ENCODE measurements around the gene FNTB. TPM values are rescaled to one million over a fixed set of nuclear protein-coding genes. Genes with fewer than 3 reads are reported as not detected.

The FNTB gene
- polyA plus RNA-seq, 3 donors: 12.3 to 14.2 (median 14.1) TPM

DNA sequence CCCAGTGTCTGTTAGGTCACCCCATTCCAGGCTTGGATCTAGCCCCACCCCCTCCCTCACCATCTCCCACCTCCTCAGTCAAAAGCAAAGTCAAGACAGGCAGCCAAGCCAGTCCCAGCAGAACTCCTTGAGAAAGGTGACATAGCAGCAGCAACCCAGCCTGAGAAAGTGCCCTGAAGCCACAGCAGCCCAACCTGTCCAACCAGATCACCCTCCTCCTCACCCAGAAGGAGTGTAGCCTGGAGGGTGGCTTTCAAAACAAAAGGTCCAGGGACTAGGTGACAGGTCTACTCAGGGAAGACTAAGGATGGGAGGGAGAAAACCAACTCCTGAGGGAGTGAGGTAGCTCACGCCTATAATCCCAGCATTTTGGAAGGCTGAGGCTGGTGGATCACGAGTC, 19.7 kb upstream of the FNTB start:
- Histone ChIP-seq H3K4me2 (replicated peaks; ENCODE audit: extremely low read depth, low read length, poor library complexity, severe bottlenecking) (no peak overlapping the region), H3K9me3 (replicated peaks in 1 of 2; ENCODE audit: control insufficient read depth in 1 of 2, insufficient read depth in 1 of 2, low read length in 2 of 2) (peaks cover 0 to 8% of the 10 kb centered on the region in 2 donors), H3K4me1 (ENCODE audit: control insufficient read depth in 1 of 2, insufficient read depth in 2 of 2, low read length in 2 of 2) (peaks cover 5 to 6% of the 10 kb centered on the region in 2 donors), H3K9ac (ENCODE audit: insufficient read depth, low read length, poor library complexity, severe bottlenecking) (no peak overlapping the region), H3K4me3 (replicated peaks in 1 of 3; ENCODE audit: low read depth in 2 of 3, low read length in 3 of 3) (no peak overlapping the region), H3K27me3 (ENCODE audit: control insufficient read depth in 2 of 2, insufficient read depth in 2 of 2, low read length in 2 of 2) (peaks cover 18 to 22% of the 10 kb centered on the region in 2 donors), H4K20me1 (ENCODE audit: insufficient read depth, low read length) (no peaks in the 10 kb centered on the region), H2AFZ (ENCODE audit: insufficient read depth, low read depth, low read length, poor library complexity, severe bottlenecking) (no peak overlapping the region), H3K36me3 (replicated peaks in 1 of 2; ENCODE audit: control insufficient read depth in 1 of 2, insufficient read depth in 2 of 2, low read length in 2 of 2) (no peaks in the 10 kb centered on the region), H3K79me2 (ENCODE audit: insufficient read depth, low read length) (no peaks in the 10 kb centered on the region), H3K27ac (ENCODE audit: low read depth in 1 of 2, low read length in 2 of 2) (no peak overlapping the region)
- intact Hi-C loops (cut with micrococcal nuclease): no loop called here
- Mint-ChIP-seq H3K27ac (no peak overlapping the region), H3K9me3 (peaks cover 0 to 7% (median 0%) of the 10 kb centered on the region in 7 donors), H3K4me3 (no peak overlapping the region), H3K27me3 (ENCODE audit: low read depth in 3 of 3) (peaks cover 19 to 24% (median 23%) of the 10 kb centered on the region in 3 donors), H3K4me1 (peaks cover 9% of the 10 kb centered on the region), H3K36me3 (peaks cover 0 to 2% of the 10 kb centered on the region in 2 donors)
- DNase-seq: no peak
- TF ChIP-seq CTCF (IDR thresholded peaks at IDR 0.05): no peak
- no CpG with 5 or more reads among the region's 2 CpGs for WGBS (ENCODE audit: insufficient coverage)

- DNase-seq: no peak
- no peak overlapping the region for H3K27ac ChIP-seq (ENCODE audit: low read depth in 1 of 2, low read length in 2 of 2)
- no peaks in the 10 kb centered on the region for H4K20me1 ChIP-seq (ENCODE audit: insufficient read depth, low read length)
- H3K79me2 ChIP-seq (ENCODE audit: insufficient read depth, low read length): no peaks in the 10 kb centered on the region
- peaks cover 0 to 8% of the 10 kb centered on the region in 2 donors for H3K9me3 ChIP-seq (replicated peaks in 1 of 2; ENCODE audit: control insufficient read depth in 1 of 2, insufficient read depth in 1 of 2, low read length in 2 of 2)
- peaks cover 27 to 33% (median 32%) of the 10 kb centered on the region in 3 donors for H3K27me3 Mint-ChIP-seq (ENCODE audit: low read depth in 3 of 3)
- H3K27me3 ChIP-seq (ENCODE audit: control insufficient read depth in 2 of 2, insufficient read depth in 2 of 2, low read length in 2 of 2): peaks cover 26 to 32% of the 10 kb centered on the region in 2 donors
- H3K27ac Mint-ChIP-seq: no peak overlapping the region
- 95% methylated on average over 7 of the region's 7 CpGs for WGBS (ENCODE audit: insufficient coverage)
- no peak overlapping the region for H3K4me2 ChIP-seq (replicated peaks; ENCODE audit: extremely low read depth, low read length, poor library complexity, severe bottlenecking)
- H3K4me1 Mint-ChIP-seq: peaks cover 12% of the 10 kb centered on the region
- no peak overlapping the region for H3K9ac ChIP-seq (ENCODE audit: insufficient read depth, low read length, poor library complexity, severe bottlenecking)
- TF ChIP-seq CTCF (IDR thresholded peaks at IDR 0.05): no peak
- H3K4me3 Mint-ChIP-seq: no peak overlapping the region
- peaks cover 9 to 11% of the 10 kb centered on the region in 2 donors for H3K4me1 ChIP-seq (ENCODE audit: control insufficient read depth in 1 of 2, insufficient read depth in 2 of 2, low read length in 2 of 2)
- H3K4me3 ChIP-seq (replicated peaks in 1 of 3; ENCODE audit: low read depth in 2 of 3, low read length in 3 of 3): no peak overlapping the region
- peaks cover 0 to 7% (median 5%) of the 10 kb centered on the region in 7 donors for H3K9me3 Mint-ChIP-seq
- H3K36me3 Mint-ChIP-seq: peaks cover 0 to 2% of the 10 kb centered on the region in 2 donors
- H2AFZ ChIP-seq (ENCODE audit: insufficient read depth, low read depth, low read length, poor library complexity, severe bottlenecking): no peak overlapping the region
- intact Hi-C loops (cut with micrococcal nuclease): no loop called here
- no peaks in the 10 kb centered on the region for H3K36me3 ChIP-seq (replicated peaks in 1 of 2; ENCODE audit: control insufficient read depth in 1 of 2, insufficient read depth in 2 of 2, low read length in 2 of 2)
These were observed 18.5 kb upstream of the FNTB start for GRCh38 chr14:64968167-64968566.

All from CD14-positive monocyte (primary cell).